Measurements from ENCODE around the gene TUBGCP2. TPM values are rescaled to one million over a fixed set of nuclear protein-coding genes. Genes with fewer than 3 reads are reported as not detected.
"Not testable (repeated sequence)": the region's sequence is repeated elsewhere in the genome, so short reads cannot be mapped to it uniquely, and the experiment has no call there.

Gene TUBGCP2
- polyA plus RNA-seq, 4 donors, result 59.3 to 66.0 (median 62.4) TPM

- no peak for DNase-seq (ENCODE audit: low read depth in 4 of 4, low spot score in 3 of 4)
These were observed 40.8 kb downstream of the TUBGCP2 start for GRCh38 chr10:133267829-133268228.

GRCh38 chr10:133267293-133267692 lies 41.4 kb downstream of the TUBGCP2 start:
- no peak for DNase-seq (ENCODE audit: low read depth in 4 of 4, low spot score in 3 of 4)

- DNase-seq (ENCODE audit: low read depth in 4 of 4, low spot score in 3 of 4), result no peak
These were observed 42.4 kb downstream of the TUBGCP2 start for GRCh38 chr10:133266056-133266795.

- DNase-seq (ENCODE audit: low read depth in 4 of 4, low spot score in 3 of 4), result not testable (repeated sequence)
These were observed 43.6 kb downstream of the TUBGCP2 start for GRCh38 chr10:133265052-133265451.

- DNase-seq (ENCODE audit: low read depth in 4 of 4, low spot score in 3 of 4), result no peak
These were observed 44.2 kb downstream of the TUBGCP2 start for GRCh38 chr10:133264461-133264860.

- DNase-seq (ENCODE audit: low read depth in 4 of 4, low spot score in 3 of 4), result no peak
These were observed 45.0 kb downstream of the TUBGCP2 start for GRCh38 chr10:133263674-133264073.

GRCh38 chr10:133262696-133263095 lies 46.0 kb downstream of the TUBGCP2 start:
- no peak for DNase-seq (ENCODE audit: low read depth in 4 of 4, low spot score in 3 of 4)

- no peak for DNase-seq (ENCODE audit: low read depth in 4 of 4, low spot score in 3 of 4)
These were observed 46.8 kb downstream of the TUBGCP2 start for GRCh38 chr10:133261726-133262325.

GRCh38 chr10:133260895-133261725 lies 47.6 kb downstream of the TUBGCP2 start:
- DNase-seq (ENCODE audit: low read depth in 4 of 4, low spot score in 3 of 4), result no peak

GRCh38 chr10:133259602-133259989 lies 49.1 kb downstream of the TUBGCP2 start:
- DNase-seq (ENCODE audit: low read depth in 4 of 4, low spot score in 3 of 4), result no peak

GRCh38 chr10:133258818-133259601 lies 49.7 kb downstream of the TUBGCP2 start:
- DNase-seq (ENCODE audit: low read depth in 4 of 4, low spot score in 3 of 4), result no peak

GRCh38 chr10:133258066-133258817 lies 50.4 kb downstream of the TUBGCP2 start:
- DNase-seq (ENCODE audit: low read depth in 4 of 4, low spot score in 3 of 4), result no peak

- DNase-seq (ENCODE audit: low read depth in 4 of 4, low spot score in 3 of 4), result no peak
These were observed 51.1 kb downstream of the TUBGCP2 start for GRCh38 chr10:133257489-133258065.

- DNase-seq (ENCODE audit: low read depth in 4 of 4, low spot score in 3 of 4), result no peak
These were observed 53.3 kb downstream of the TUBGCP2 start for GRCh38 chr10:133255323-133255722.

GRCh38 chr10:133254421-133255120 lies 54.1 kb downstream of the TUBGCP2 start:
- no peak for DNase-seq (ENCODE audit: low read depth in 4 of 4, low spot score in 3 of 4)

- no peak for DNase-seq (ENCODE audit: low read depth in 4 of 4, low spot score in 3 of 4)
These were observed 55.2 kb downstream of the TUBGCP2 start for GRCh38 chr10:133253361-133253955.

- DNase-seq (ENCODE audit: low read depth in 4 of 4, low spot score in 3 of 4), result no peak
These were observed 56.5 kb downstream of the TUBGCP2 start for GRCh38 chr10:133252223-133252552.

GRCh38 chr10:133251388-133252222 lies 57.1 kb downstream of the TUBGCP2 start:
- no peak for DNase-seq (ENCODE audit: low read depth in 4 of 4, low spot score in 3 of 4)

Measured in right renal pelvis (tissue), 4 donors.